Memory B cell (primary cell): Measurements from ENCODE around the gene DHH.
"Not testable (repeated sequence)": the region's sequence is repeated elsewhere in the genome, so short reads cannot be mapped to it uniquely, and the experiment has no call there.

Experiments used
- ATAC-seq: fragments of 150-1000 bp; cut with Tn5 transposase; 2 replicates; pipeline ENCODE4 v1.10.0; 2021; ENCODE audit warnings: low read depth, mild to moderate bottlenecking, moderate library complexity
- DNase-seq, 2 donors: peaks; one replicate each; pipeline ENCODE4 v3.0.0; 2022; ENCODE audit warnings: low spot score in 2 of 2
- H3K27ac Mint-ChIP-seq: one replicate; pipeline ENCODE4 v1.8.0; 2022; ENCODE audit warnings: mild to moderate bottlenecking, moderate library complexity, mixed read lengths
- H3K27me3 Mint-ChIP-seq: one replicate; pipeline ENCODE4 v1.8.0; 2022; ENCODE audit warnings: mixed read lengths
- H3K36me3 Mint-ChIP-seq: one replicate; pipeline ENCODE4 v1.8.0; 2022; ENCODE audit warnings: mild to moderate bottlenecking, mixed read lengths
- H3K4me1 Mint-ChIP-seq: one replicate; pipeline ENCODE4 v1.8.0; 2022; ENCODE audit warnings: mixed read lengths
- H3K4me3 Mint-ChIP-seq: one replicate; pipeline ENCODE4 v1.8.0; 2022; ENCODE audit warnings: mild to moderate bottlenecking, moderate library complexity, mixed read lengths
- H3K9me3 Mint-ChIP-seq: one replicate; pipeline ENCODE4 v1.8.0; 2022; ENCODE audit warnings: mixed read lengths

The DHH gene

DNA sequence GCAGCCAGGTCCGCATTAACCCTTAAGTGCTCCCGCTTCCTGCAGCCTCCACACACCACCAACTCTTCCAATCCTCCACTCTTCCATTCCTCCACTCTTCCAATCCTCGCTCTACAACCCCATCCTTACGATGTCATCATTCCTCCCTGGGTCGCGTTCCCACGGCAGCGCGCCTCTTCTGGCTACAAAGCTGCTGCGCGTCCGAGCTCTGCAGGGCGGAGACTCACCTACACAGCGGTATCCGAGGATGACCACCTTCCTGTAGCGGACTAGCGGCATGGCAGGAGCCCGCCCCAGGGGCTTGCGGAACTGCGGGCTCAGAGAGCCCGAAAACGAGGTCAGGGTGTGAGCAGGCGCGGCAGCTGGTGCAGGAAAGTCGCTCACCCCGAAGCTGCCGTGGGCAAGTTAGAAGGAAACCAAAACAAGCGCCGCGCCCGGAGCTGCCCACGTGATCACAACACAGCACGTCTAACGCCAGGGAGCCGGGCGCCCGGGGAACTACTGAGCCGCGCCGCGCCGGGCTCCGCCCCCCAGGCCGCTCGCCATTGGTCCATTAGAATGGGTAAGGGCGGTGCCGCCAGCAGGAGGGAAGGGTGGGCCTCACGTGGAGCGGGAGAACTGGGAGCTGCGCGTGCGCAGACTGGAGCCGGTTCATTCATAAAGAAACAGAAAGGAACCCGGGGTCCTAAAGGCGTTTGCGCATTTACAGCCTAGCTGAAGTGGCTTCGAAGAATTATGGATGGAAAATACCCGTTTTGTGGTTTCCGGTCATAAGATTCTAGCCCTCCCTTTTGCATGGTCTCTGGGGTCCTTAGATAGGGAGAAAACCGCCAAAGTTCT lies 24.9 kb downstream of the DHH start, which contains the start of gene RHEBL1:
Gene RHEBL1, minus strand, starts transcription at position 473 of the 840 bp plus-strand sequence. Its CDS starts 194 bp downstream, at position 279.
- H3K36me3 Mint-ChIP-seq: no peaks in the 10 kb centered on the region
- H3K27ac Mint-ChIP-seq: peak within 1 kb of the TSS; percentile 87
- peak; percentile 95 for ATAC-seq
- H3K27me3 Mint-ChIP-seq: no peaks in the 10 kb centered on the region
- peak; percentile 90 to 97 for DNase-seq
- peak within 1 kb of the TSS; percentile 88 for H3K4me3 Mint-ChIP-seq
- peaks cover 12% of the 10 kb centered on the region for H3K4me1 Mint-ChIP-seq
- H3K9me3 Mint-ChIP-seq: no peaks in the 10 kb centered on the region

DNA sequence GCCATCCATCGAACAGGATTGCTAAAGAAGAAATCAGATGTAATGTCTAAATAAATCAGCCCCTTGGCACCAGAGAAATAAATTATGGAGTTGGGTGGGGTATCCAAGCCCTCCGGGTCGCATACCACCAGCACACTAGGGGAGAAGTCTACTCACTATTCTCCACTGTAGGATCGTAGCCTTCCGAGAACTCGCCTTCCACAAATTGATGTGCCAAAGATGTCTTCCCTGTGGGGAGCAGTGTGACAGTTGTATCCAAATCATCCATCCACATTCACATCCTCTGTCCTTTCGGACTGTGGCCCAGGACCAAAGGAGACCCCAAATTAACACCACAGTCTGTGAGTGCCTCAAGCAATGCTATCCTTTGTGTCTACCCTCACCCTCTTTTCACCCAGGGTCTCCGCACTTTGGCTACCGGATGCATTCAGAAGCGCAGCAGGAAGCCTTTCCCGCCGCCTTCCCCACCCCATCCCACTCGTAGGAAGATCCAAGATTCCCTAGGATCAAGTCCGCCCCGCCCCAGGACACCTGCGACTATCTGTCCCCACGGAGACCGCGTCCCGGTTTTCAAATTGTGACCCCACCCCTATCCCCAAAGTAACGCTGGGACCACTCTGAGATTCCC lies 25.6 kb downstream of the DHH start:
- ATAC-seq (no peak), DNase-seq (no peak)
- Mint-ChIP-seq H3K4me1 (peaks cover 14% of the 10 kb centered on the region), H3K27ac (peak overlapping the region; percentile 87), H3K9me3 (no peaks in the 10 kb centered on the region), H3K27me3 (no peaks in the 10 kb centered on the region), H3K36me3 (no peaks in the 10 kb centered on the region), H3K4me3 (peak overlapping the region; percentile 88)

DNA sequence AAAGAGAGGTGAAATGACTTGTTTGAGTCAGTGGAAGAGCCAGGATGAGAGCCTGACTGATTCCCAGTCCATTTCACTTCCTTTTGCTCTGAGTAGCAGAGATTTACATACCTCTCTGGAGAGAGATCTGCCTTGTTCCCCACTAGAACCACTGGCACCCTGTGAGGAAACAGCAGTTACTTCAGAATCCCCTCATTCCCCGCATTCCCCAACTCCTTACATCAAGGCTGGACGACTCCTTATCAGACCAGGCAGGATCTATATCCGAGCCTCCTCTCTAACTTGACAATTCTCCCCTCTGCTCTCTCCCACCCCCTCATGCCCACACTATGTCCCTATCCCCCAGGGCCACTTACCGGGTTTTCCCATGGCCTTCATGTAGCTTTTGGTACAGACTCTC lies 28.5 kb downstream of the DHH start:
- DNase-seq: no peak
- Mint-ChIP-seq H3K9me3 (no peaks in the 10 kb centered on the region), H3K4me3 (no peak overlapping the region), H3K4me1 (peaks cover 19% of the 10 kb centered on the region), H3K36me3 (no peaks in the 10 kb centered on the region), H3K27ac (no peak overlapping the region), H3K27me3 (no peaks in the 10 kb centered on the region)
- no peak for ATAC-seq

DNA sequence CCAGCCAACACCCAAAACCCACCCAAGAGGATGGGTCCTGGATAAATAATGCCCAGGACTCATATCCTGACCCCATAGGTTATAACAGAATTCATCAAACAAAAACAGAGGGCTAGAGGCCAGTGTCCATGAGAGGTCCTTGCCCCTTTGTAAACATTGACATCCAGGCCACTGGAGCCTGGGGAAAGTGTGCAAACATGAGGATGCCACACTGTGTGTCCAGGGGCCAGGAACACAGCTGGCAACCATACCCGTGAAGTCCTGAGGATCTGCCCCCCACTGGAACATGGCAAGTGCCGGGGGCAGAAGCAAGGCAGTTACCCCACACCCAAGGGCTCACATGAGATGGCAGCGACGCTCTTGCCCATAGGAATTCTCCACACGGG lies 29.8 kb downstream of the DHH start:
- Mint-ChIP-seq H3K27me3 (no peaks in the 10 kb centered on the region), H3K4me1 (peaks cover 17% of the 10 kb centered on the region), H3K4me3 (no peak overlapping the region), H3K36me3 (no peaks in the 10 kb centered on the region), H3K27ac (no peak overlapping the region), H3K9me3 (no peaks in the 10 kb centered on the region)
- ATAC-seq: no peak
- DNase-seq: no peak

DNA sequence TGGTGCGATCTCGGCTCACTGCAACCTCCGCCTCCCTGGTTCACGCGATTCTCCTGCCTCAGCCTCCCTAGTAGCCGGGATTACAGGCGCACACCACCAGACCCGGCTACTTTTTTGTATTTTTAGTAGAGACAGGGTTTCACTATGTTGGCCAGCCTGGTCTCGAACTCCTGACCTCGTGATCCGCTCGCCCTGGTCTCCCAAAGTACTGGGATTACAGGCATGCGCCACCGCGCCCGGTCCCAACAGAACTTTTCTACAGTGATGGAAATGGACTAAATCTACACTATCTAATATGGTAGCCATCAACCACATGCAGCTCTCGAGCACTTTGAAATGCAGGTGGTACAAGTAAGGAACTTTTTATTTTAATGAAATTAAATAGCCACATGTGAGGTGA lies 32.7 kb downstream of the DHH start:
- not testable (repeated sequence) for H3K27ac Mint-ChIP-seq
- Mint-ChIP-seq H3K4me1 (peaks cover 34% of the 10 kb centered on the region), H3K4me3 (peak overlapping the region; percentile 47)

DNA sequence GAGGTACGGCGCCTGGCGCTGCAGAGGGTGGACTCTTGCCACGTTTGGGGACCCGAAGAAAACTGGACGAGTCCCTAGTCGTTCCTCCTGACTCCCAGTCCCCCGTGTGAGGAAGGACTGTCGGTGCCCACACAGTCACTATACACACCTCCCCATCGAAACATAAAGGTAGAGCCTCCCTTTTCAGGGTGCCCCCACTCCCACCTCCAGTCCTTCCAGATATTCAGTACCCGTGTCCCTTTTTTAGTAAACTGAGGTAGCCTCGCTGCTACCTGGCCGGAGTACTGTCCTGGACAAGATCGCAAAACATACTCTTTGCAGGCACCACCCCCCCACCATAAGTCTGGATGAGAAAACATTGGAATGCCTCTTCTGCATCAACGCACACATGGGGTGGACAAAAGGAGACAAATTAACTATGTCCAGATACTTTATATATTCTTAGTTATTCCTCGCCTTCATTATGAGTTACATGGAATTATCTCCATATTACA lies 33.4 kb downstream of the DHH start:
- peak overlapping the region; percentile 90 for H3K27ac Mint-ChIP-seq
- ATAC-seq: no peak
- DNase-seq: no peak
- no peaks in the 10 kb centered on the region for H3K9me3 Mint-ChIP-seq
- H3K36me3 Mint-ChIP-seq: no peaks in the 10 kb centered on the region
- H3K4me3 Mint-ChIP-seq: peak overlapping the region; percentile 90
- no peaks in the 10 kb centered on the region for H3K27me3 Mint-ChIP-seq
- H3K4me1 Mint-ChIP-seq: peaks cover 41% of the 10 kb centered on the region

More for the DNA sequence above, 32.7 kb downstream of the DHH start:
- H3K27me3 Mint-ChIP-seq, H3K9me3 Mint-ChIP-seq, H3K36me3 Mint-ChIP-seq, DNase-seq, ATAC-seq: not testable (repeated sequence)

DNA sequence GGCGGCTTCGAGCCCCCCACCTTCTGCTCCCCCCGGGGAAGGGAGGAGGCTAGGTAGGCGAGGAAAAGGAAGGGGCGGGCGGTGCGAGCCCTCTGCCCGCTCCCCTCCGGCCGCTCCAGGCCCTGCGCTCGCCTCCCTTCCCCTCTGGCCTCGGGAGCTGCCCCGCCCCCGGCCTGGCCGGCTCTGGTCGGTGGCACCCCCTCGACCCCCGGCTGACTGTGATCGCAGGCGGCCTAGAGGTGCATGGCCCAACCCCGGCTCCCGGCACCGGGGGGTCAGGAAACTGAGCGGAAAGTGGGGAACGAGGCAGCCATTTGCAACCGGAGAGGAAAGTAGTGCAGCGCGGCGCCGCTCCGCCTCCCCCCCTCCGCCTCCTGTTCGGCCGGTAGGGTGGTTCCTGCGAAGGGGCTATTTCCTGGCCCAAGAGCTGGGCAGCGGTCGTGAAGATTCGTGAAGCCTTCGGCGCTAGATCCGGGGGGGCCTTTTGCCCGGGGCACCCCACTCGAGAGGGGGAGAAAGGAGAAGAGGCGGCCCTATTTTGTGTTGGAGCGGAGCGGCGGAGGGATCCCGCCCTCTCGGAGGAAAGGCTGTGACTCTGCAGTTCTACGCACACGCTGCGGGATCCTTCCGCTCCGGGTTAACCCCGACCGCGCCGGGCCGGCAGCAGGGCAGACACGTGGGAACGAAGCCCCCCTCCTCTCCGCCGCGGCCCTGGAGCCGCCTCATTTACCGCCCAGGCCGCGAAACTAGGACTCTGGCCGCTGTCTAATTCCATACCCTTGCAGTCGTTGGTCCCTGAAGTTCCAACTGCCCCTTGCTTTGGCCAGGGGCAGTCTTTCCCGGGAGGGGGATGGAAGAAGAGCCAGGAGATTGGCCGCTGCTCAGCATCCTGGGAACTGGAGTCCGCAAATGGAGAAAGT lies 34.1 kb downstream of the DHH start, which contains the start of gene KMT2D:
Gene KMT2D, minus strand, starts transcription at position 558 of the 920 bp plus-strand sequence. CDS start 5,470 bp downstream, outside the sequence.
- H3K27me3 Mint-ChIP-seq: no peaks in the 10 kb centered on the region
- H3K4me1 Mint-ChIP-seq: peaks cover 48% of the 10 kb centered on the region
- DNase-seq (peak; percentile 87 to 89), ATAC-seq (peak; percentile 72)
- H3K4me3 Mint-ChIP-seq: peak within 1 kb of the TSS; percentile 90
- H3K36me3 Mint-ChIP-seq: peaks cover 3% of the 10 kb centered on the region
- peak within 1 kb of the TSS; percentile 94 for H3K27ac Mint-ChIP-seq
- no peaks in the 10 kb centered on the region for H3K9me3 Mint-ChIP-seq

DNA sequence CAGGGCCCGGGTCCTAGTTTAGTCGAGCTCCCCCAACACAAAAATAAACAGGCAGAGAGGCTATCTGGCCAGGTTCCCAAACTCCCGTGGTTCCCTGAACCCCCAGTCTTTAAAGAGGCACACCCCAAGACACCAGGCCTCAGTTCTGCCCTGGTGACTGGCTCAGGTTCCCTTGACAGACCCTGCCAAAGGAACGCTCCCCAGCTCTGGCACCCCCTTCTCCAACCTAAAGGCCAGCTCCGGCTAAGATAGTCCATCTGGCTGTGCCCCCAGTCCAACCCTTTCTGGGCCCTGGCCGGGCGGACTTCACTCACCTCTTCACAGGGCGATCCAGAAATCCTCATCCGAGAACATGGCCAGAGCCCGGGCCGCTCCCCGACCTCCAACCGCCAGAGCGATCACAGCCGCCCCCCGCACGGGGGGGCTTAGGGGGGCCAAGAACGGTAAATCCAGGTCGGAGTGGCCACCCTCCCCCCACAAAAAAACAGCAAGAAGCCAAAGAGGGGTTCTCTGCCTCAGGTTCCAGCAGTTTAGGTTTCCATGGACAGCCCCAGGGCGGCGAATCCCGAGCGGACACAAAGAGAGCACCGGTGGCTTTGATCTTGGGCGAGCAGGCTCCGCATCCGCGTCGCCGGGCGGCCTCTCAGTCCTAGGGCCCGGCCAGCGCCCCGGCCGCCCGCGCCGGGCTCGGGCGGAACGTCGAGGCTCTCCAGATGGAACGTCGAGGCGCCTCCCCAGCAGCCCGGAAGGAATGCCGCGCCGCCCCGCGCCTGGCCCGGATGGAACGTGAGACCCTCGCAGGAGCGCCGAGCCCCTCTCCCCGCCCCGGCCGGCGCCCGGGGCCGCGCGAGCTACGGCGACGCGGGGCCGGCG lies 35.1 kb downstream of the DHH start:
- H3K4me3 Mint-ChIP-seq: peak overlapping the region; percentile 90
- ATAC-seq (peak; percentile 1), DNase-seq (no peak)
- no peaks in the 10 kb centered on the region for H3K9me3 Mint-ChIP-seq
- peaks cover 9% of the 10 kb centered on the region for H3K36me3 Mint-ChIP-seq
- peak overlapping the region; percentile 94 for H3K27ac Mint-ChIP-seq
- H3K27me3 Mint-ChIP-seq: no peaks in the 10 kb centered on the region
- peaks cover 57% of the 10 kb centered on the region for H3K4me1 Mint-ChIP-seq

DNA sequence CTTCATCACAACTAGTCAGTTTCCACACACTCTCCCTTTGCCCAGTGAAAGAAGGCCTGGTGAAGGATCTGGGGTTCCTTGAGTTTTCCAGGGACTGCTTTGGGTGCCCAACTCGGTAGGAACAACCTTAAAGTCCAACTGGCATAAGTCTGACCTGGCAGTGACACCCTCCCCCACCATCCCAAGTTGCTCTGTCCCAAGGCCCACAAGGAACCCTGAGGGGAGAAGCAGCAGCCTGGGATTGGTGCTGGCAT lies 35.6 kb downstream of the DHH start:
- H3K9me3 Mint-ChIP-seq: no peaks in the 10 kb centered on the region
- H3K4me1 Mint-ChIP-seq: peaks cover 55% of the 10 kb centered on the region
- peak overlapping the region; percentile 94 for H3K27ac Mint-ChIP-seq
- peak overlapping the region; percentile 90 for H3K4me3 Mint-ChIP-seq
- H3K27me3 Mint-ChIP-seq: no peaks in the 10 kb centered on the region
- DNase-seq: no peak
- ATAC-seq: no peak
- H3K36me3 Mint-ChIP-seq: peaks cover 9% of the 10 kb centered on the region

DNA sequence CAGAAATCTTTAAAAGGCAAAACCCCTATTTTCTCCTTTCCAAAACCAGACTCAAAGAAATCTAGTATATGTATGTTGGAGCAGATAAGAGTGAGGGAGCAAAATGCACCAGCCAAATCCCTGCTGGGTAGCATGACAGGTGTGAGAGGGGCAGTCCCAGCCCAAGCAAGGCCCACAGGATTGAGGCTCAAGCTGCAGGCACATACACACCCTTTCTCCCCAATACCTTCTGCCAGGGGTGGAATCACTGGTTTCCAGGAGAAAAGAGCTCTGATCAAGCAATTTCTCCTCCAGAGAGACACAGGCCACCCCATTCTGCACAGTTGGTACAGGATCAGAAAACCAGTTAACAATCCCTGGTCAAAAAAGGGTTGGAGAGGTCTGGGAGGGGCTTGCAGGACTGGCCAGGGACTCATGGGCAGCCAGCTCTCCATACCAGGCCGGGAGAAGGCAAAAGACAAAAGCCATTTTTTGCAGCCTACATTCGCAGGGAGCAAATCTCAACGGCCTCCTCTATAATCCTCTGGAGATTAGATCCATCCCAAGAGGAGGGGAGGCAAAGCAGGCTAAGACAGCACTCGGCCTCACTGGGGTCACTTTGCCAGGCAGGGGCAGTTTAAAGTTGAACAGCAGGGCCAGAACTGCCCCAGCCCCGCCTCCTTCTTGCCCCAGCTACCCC lies 36.1 kb downstream of the DHH start:
- H3K4me1 Mint-ChIP-seq: peaks cover 53% of the 10 kb centered on the region
- peak overlapping the region; percentile 94 for H3K27ac Mint-ChIP-seq
- H3K9me3 Mint-ChIP-seq: no peaks in the 10 kb centered on the region
- no peaks in the 10 kb centered on the region for H3K27me3 Mint-ChIP-seq
- no peak for DNase-seq
- H3K4me3 Mint-ChIP-seq: peak overlapping the region; percentile 90
- peaks cover 9% of the 10 kb centered on the region for H3K36me3 Mint-ChIP-seq
- ATAC-seq: no peak

DNA sequence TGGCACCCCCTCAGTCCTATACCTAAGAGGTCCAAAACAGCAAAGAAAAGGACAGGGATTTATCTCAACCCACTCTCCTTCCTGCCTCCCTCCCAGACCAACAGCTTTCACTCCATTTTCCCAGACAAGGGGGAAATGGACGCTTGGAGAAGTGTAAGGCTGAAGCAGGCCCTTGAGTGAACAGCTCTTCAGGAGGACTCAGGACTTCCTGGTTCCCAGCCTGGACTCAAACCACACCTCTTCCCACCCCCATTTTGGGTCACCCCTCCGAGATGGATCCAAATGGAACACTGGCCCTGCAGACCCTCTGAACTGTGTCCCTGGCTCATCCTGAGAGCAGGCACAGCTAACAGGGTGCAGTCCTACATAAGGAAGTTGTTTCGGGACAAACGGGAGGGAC lies 36.7 kb downstream of the DHH start:
- Mint-ChIP-seq H3K27ac (peak overlapping the region; percentile 71), H3K4me3 (peak overlapping the region; percentile 90), H3K27me3 (no peaks in the 10 kb centered on the region), H3K4me1 (peaks cover 53% of the 10 kb centered on the region), H3K9me3 (no peaks in the 10 kb centered on the region), H3K36me3 (peaks cover 13% of the 10 kb centered on the region)
- DNase-seq (no peak), ATAC-seq (no peak)

DNA sequence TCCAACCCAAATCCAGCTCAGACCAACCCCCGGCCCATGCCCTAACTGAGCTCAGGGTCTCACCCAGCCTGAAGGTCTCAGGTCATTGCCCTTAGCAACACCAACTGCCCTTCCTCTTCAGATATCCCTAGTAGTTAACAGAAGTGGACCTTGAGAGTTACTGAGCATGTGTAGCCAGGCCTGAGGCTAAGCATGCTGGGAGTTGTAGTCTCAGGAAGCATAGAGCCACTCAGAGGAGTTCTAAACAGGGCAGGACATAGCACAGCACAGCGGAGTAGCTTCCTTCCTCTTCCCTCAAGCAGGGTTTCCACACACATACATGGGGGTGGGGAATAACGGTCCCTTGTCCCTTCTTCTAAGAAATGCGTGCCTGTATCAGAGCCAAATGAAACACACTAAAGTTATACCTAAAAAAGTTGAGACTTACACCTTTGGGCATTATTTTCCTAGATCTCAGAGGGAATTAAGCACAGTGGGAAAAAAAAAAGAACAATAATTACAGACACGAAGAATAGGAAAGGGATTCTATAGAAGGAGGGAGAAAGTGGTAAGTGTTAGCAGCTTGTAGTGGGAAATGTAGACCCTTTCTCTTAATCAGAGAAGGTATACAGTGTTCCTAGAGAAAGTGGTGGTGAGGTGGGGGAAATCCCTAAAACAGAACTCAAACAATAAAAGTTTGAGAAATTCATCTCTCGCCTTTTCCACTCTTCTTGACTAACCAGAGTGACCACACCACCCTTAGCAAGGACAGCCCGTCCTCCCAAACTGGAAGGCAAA lies 38.4 kb downstream of the DHH start:
- Mint-ChIP-seq H3K27ac (peak overlapping the region; percentile 71), H3K4me1 (peaks cover 55% of the 10 kb centered on the region), H3K9me3 (no peaks in the 10 kb centered on the region), H3K4me3 (peak overlapping the region; percentile 90), H3K36me3 (peaks cover 23% of the 10 kb centered on the region), H3K27me3 (no peaks in the 10 kb centered on the region)
- DNase-seq: peak; percentile 31 to 35
- peak; percentile 67 for ATAC-seq
